HepG2 (cell line): Measurements from ENCODE around the gene THUMPD2. TPM values are rescaled to one million over a fixed set of nuclear protein-coding genes. Genes with fewer than 3 reads are reported as not detected.
A peak's percentile ranks its signal among the peaks of the same experiment; 100 is the strongest.

Experiments used
- E2F1 ChIP-seq: sonication (generic); formaldehyde crosslinking; IDR thresholded peaks from 2 replicates; pipeline ENCODE4 v1.5.0; 2020; ENCODE audit warnings: missing genetic modification reagents
- FOXJ3 ChIP-seq: sonication (generic); formaldehyde crosslinking; IDR thresholded peaks from 2 replicates; pipeline ENCODE4 v1.4.0; 2020; ENCODE audit warnings: missing genetic modification reagents, mild to moderate bottlenecking, borderline replicate concordance
- HNRNPK ChIP-seq: fragments of 200-400 bp; formaldehyde crosslinking; IDR thresholded peaks from 2 replicates; pipeline ENCODE4 v1.6.1; 2018; ENCODE audit warnings: low read length, low read depth, moderate library complexity, mild to moderate bottlenecking; ENCODE audit not compliant: poor library complexity, severe bottlenecking
- JARID2 ChIP-seq: sonication (generic); formaldehyde crosslinking; IDR thresholded peaks from 2 replicates; pipeline ENCODE4 v1.8.1; 2023; ENCODE audit warnings: missing genetic modification reagents, inconsistent platforms; ENCODE audit not compliant: insufficient replicate concordance
- KLF12 ChIP-seq: sonication (generic); formaldehyde crosslinking; IDR thresholded peaks from 2 replicates; pipeline ENCODE4 v1.4.0; 2020; ENCODE audit warnings: missing genetic modification reagents, borderline replicate concordance
- KMT2B ChIP-seq: IDR thresholded peaks from 2 replicates; pipeline ENCODE4 v1.6.1; 2016; ENCODE audit warnings: missing genetic modification reagents, missing compliant biosample characterization
- MXD1 ChIP-seq: sonication (generic); formaldehyde crosslinking; IDR thresholded peaks from 2 replicates; pipeline ENCODE4 v1.4.0; 2020; ENCODE audit warnings: mild to moderate bottlenecking, missing genetic modification reagents
- PATZ1 ChIP-seq: sonication (generic); formaldehyde crosslinking; IDR thresholded peaks from 2 replicates; pipeline ENCODE4 v1.4.0; 2020; ENCODE audit warnings: missing genetic modification reagents
- POLR2G ChIP-seq: fragments of 200-400 bp; formaldehyde crosslinking; IDR thresholded peaks from 2 replicates; pipeline ENCODE4 v1.6.1; 2018; ENCODE audit warnings: mild to moderate bottlenecking, low read depth, low read length, moderate library complexity
- PRPF4 ChIP-seq: fragments of 200-400 bp; formaldehyde crosslinking; IDR thresholded peaks from 2 replicates; pipeline ENCODE4 v1.6.1; 2016; ENCODE audit warnings: low read length, low read depth; ENCODE audit not compliant: poor library complexity, severe bottlenecking
- REST ChIP-seq, 2 experiments: IDR thresholded peaks; 2 replicates each; pipeline ENCODE4 v1.6.1; 2011 to 2012; ENCODE audit warnings: low read length in 2 of 2, borderline replicate concordance in 1 of 2, low read depth in 1 of 2, mild to moderate bottlenecking in 1 of 2, moderate library complexity in 1 of 2
- SKI ChIP-seq: fragments of 450-650 bp; IDR thresholded peaks from one replicate; pipeline ENCODE4 v1.6.1; 2018; ENCODE audit warnings: mild to moderate bottlenecking; ENCODE audit not compliant: partially characterized antibody
- THYN1 ChIP-seq: sonication (generic); formaldehyde crosslinking; IDR thresholded peaks from 2 replicates; pipeline ENCODE4 v1.8.1; 2023; ENCODE audit warnings: low read depth, mild to moderate bottlenecking, moderate library complexity, missing genetic modification reagents, borderline replicate concordance
- ZBTB25 ChIP-seq: IDR thresholded peaks from 2 replicates; pipeline ENCODE4 v1.6.1; 2018; ENCODE audit warnings: missing genetic modification reagents
- ZBTB34 ChIP-seq: sonication (generic); formaldehyde crosslinking; IDR thresholded peaks from 2 replicates; pipeline ENCODE4 v1.8.0; 2022; ENCODE audit warnings: mild to moderate bottlenecking, missing genetic modification reagents
- ZNF432 ChIP-seq: sonication (generic); formaldehyde crosslinking; IDR thresholded peaks from 2 replicates; pipeline ENCODE4 v1.5.0; 2020; ENCODE audit warnings: missing genetic modification reagents, mild to moderate bottlenecking, borderline replicate concordance
- ZNF616 ChIP-seq: sonication (generic); formaldehyde crosslinking; IDR thresholded peaks from 2 replicates; pipeline ENCODE4 v1.5.0; 2020; ENCODE audit warnings: low read depth, mild to moderate bottlenecking, missing genetic modification reagents
- polyA plus RNA-seq, 8 experiments: library from polyadenylated mRNA; depleted of rRNA in 3 of 8; stranded (reverse) in 7 of 8; unstranded in 1 of 8; fragments of >200 nt; fragmentation: Illumina TruSeq in 4 of 8; extraction: Trizol in 4 of 8; gene quantifications; 2 replicates each; pipeline versions ENCODE4 v1.2.1 to v1.2.3, GENCODE V29; 2011 to 2016; ENCODE audit warnings: low read depth in 4 of 8, missing spikeins in 1 of 8, mixed read lengths in 1 of 8; ENCODE audit not compliant: insufficient read depth in 1 of 8
- total RNA-seq, 5 experiments: library from RNA; depleted of rRNA; stranded (reverse); fragments of >200 nt; fragmentation: Illumina TruSeq; extraction: Trizol; gene quantifications; 2 replicates each; pipeline ENCODE4 v1.2.3, GENCODE V29; 2016; ENCODE audit warnings: low read depth in 1 of 5

The THUMPD2 gene
- total and polyA plus RNA-seq, 2 of the 13 experiments (the other 11 are each of a cell fraction or from before 2014, with no cell fraction given): 11.8 to 15.6 TPM

- TF ChIP-seq KLF12 (CRISPR knock-in tag): 0 out of 2 replicates have a peak, but pooled peaks have one; percentile 77
- TF ChIP-seq FOXJ3 (CRISPR knock-in tag): peak; percentile 16; the same call in 1 of the 2 replicates
- TF ChIP-seq KMT2B (CRISPR knock-in tag): peak; percentile 95
- TF ChIP-seq ZNF432: no peak
- peak; percentile 91 for TF ChIP-seq E2F1
- peak; percentile 92 for TF ChIP-seq ZNF616 (CRISPR knock-in tag)
- no peak for TF ChIP-seq ZBTB34 (CRISPR knock-in tag)
- no peak for TF ChIP-seq PRPF4
- TF ChIP-seq ZBTB25 (CRISPR knock-in tag): peak; percentile 55; the same call in 1 of the 2 replicates
- no peak for TF ChIP-seq JARID2 (CRISPR knock-in tag)
- TF ChIP-seq REST (IDR thresholded peaks at IDR 0.05; ENCODE audit: borderline replicate concordance in 1 of 2, low read depth in 1 of 2, low read length in 2 of 2): peak in 1 of 2 experiments; percentile 49; a peak in 1 of 4 replicates
- TF ChIP-seq PATZ1: peak; percentile 56; the same call in 1 of the 2 replicates
- peak; percentile 99 for TF ChIP-seq MXD1
- TF ChIP-seq POLR2G: peak; percentile 92
- TF ChIP-seq SKI: no peak
- peak; percentile 100 for TF ChIP-seq HNRNPK
- TF ChIP-seq THYN1 (CRISPR knock-in tag): no peak
Measured at GRCh38 chr2:39778775-39779340, at the start of gene THUMPD2 (continued).
